ENCODE data around the gene DLG2. TPM values are rescaled to one million over a fixed set of nuclear protein-coding genes. Genes with fewer than 3 reads are reported as not detected.

DLG2 gene
- total RNA-seq, 4 donors from 2014 or later, result 1.3 to 4.7 (median 2.4) TPM

DNA sequence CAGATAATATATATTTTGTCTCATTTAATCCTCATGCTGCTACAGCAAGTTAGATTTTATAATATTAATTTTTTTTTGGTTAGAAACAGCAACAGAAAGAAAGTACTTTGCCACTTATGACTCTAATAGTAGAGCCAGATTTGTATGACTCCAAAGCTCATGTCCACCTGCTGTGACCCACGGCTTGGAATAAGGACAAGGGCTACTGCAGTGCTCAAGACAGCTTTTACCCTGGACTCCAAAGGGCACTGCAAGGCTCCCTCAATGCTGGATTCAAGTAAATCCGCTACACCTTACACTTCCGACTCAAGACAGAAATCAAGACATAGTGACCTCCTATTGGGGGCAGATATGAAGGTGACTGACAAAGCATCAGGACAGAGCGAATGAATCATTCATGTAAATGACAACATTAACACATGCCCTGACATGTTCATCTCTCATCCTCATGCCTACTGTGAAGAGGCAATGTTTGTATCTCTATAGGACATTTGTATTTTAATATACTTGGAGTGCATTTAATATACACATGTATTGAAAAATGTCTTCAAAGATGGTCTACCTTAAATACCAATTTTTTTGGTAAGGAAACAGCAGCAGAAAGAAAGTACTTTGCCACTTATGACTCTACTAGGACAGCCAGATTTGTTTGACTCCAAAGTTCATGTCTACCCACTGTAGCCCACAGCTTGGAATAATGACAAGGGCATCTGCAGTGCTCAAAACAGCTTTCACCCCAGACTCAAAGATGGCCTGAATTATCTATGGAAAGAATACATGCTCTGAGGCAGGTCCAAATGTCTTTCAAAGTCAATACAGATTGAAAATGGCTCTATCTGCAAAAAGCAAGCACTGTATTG lies 1965.4 kb downstream of the DLG2 start:
- Histone ChIP-seq H3K4me3 (no peak overlapping the region), H3K27me3 (no peaks in the 10 kb centered on the region), H3K4me1 (no peaks in the 10 kb centered on the region), H3K27ac (no peak overlapping the region), H3K9me3 (no peaks in the 10 kb centered on the region), H3K36me3 (no peaks in the 10 kb centered on the region)
- in situ Hi-C loops (cut with MboI; ENCODE audit: low sequenced_read_pairs in 4 of 4), result no loop called here
- intact Hi-C loops (cut with DNase I; ENCODE audit: low total_unique reads), result no loop called here
- no peak for ATAC-seq
- no peak for TF ChIP-seq POLR2A (IDR thresholded peaks at IDR 0.05)
- TF ChIP-seq, protein P1, sequence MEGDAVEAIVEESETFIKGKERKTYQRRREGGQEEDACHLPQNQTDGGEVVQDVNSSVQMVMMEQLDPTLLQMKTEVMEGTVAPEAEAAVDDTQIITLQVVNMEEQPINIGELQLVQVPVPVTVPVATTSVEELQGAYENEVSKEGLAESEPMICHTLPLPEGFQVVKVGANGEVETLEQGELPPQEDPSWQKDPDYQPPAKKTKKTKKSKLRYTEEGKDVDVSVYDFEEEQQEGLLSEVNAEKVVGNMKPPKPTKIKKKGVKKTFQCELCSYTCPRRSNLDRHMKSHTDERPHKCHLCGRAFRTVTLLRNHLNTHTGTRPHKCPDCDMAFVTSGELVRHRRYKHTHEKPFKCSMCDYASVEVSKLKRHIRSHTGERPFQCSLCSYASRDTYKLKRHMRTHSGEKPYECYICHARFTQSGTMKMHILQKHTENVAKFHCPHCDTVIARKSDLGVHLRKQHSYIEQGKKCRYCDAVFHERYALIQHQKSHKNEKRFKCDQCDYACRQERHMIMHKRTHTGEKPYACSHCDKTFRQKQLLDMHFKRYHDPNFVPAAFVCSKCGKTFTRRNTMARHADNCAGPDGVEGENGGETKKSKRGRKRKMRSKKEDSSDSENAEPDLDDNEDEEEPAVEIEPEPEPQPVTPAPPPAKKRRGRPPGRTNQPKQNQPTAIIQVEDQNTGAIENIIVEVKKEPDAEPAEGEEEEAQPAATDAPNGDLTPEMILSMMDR (IDR thresholded peaks at IDR 0.05 in 4 of 5, conservative IDR thresholded peaks at IDR 0.05 in 1 of 5), result no peak
- DNase-seq, result no peak

DNA sequence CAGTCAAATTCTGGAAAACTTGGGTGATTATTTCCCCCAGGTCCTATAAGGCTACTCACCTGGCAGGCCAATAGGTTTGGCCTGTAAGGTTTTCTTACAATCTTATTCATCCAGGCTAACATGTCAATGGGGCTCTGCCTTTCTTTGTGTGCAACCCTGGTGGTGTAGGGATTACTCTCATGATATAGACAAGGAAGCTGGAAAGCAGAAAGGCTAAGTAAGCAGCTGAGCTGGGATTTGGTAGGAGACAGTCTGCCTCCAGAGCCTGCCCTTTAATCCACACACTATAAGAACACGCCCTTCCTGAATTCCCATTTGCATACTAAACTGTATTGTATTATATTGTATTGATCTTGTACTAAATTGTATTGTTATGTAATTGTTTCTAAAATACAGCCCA lies 1967.7 kb downstream of the DLG2 start:
- ATAC-seq, result no peak
- Histone ChIP-seq H3K27me3 (no peaks in the 10 kb centered on the region), H3K4me1 (no peaks in the 10 kb centered on the region), H3K9me3 (no peaks in the 10 kb centered on the region), H3K36me3 (no peaks in the 10 kb centered on the region), H3K4me3 (no peak overlapping the region), H3K27ac (no peak overlapping the region)
- no peak for DNase-seq
- in situ Hi-C loops (cut with MboI; ENCODE audit: low sequenced_read_pairs in 4 of 4) (no loop called here), intact Hi-C loops (cut with DNase I; ENCODE audit: low total_unique reads) (no loop called here)
- TF ChIP-seq, protein P1 (IDR thresholded peaks at IDR 0.05 in 4 of 5, conservative IDR thresholded peaks at IDR 0.05 in 1 of 5), result no peak
- no peak for TF ChIP-seq POLR2A (IDR thresholded peaks at IDR 0.05)

DNA sequence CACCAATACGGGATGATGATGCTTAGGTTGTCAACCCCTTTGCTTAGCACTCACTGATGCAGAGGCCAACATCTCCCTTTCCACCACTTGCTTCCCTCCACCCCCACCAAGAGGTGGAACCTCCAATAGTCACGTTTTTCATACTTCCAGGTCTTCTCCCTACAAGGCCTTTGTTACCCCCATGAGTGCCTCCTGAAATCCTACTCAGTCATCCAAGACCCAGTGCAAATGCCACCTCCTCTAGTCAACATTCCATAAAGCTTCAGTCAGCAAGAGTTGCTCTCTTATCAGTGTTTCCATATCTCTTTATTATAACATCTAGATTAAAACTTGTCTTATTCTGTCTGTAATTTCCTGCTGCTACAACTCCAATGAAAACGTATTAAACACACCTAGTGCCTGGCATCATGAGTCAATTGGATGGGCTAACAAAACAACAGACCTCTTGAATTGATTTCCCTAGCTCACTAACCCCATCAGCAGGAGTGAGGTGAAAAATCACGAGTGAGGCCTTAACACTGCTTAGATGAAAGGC lies 1970.3 kb downstream of the DLG2 start:
- H3K4me3 ChIP-seq, result no peak overlapping the region
- DNase-seq (no peak), ATAC-seq (no peak)
- TF ChIP-seq, protein P1 (IDR thresholded peaks at IDR 0.05 in 4 of 5, conservative IDR thresholded peaks at IDR 0.05 in 1 of 5), result no peak
- TF ChIP-seq POLR2A (IDR thresholded peaks at IDR 0.05), result no peak
- H3K9me3 ChIP-seq, result no peaks in the 10 kb centered on the region
- H3K27me3 ChIP-seq, result no peaks in the 10 kb centered on the region
- intact Hi-C loops (cut with DNase I; ENCODE audit: low total_unique reads) (no loop called here), in situ Hi-C loops (cut with MboI; ENCODE audit: low sequenced_read_pairs in 4 of 4) (no loop called here)
- no peak overlapping the region for H3K27ac ChIP-seq
- H3K4me1 ChIP-seq, result no peaks in the 10 kb centered on the region
- no peaks in the 10 kb centered on the region for H3K36me3 ChIP-seq

DNA sequence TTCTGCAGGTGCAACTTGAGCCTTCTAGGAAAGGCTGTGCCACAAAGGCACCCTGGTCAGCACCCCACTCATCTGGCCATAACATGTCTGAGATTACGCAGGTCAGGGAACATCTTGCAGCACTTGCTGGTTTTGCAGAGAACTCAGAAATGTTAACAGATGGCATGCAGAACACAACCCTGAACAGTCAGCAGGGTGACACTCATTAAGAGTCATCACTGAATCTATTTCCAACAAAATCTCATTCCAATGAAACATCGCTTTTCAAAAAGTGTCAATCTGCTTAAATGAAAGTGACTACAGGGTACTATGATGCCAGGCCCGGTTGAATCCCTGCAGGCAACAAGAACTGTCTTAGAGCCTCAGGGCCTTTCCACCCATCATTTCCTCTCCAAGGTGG lies 1971.2 kb downstream of the DLG2 start:
- DNase-seq, result no peak
- Histone ChIP-seq H3K27me3 (no peaks in the 10 kb centered on the region), H3K4me3 (no peak overlapping the region), H3K36me3 (no peaks in the 10 kb centered on the region), H3K27ac (no peak overlapping the region), H3K4me1 (no peaks in the 10 kb centered on the region), H3K9me3 (no peaks in the 10 kb centered on the region)
- no peak for TF ChIP-seq POLR2A (IDR thresholded peaks at IDR 0.05)
- TF ChIP-seq, protein P1 (IDR thresholded peaks at IDR 0.05 in 4 of 5, conservative IDR thresholded peaks at IDR 0.05 in 1 of 5), result no peak
- intact Hi-C loops (cut with DNase I; ENCODE audit: low total_unique reads) (no loop called here), in situ Hi-C loops (cut with MboI; ENCODE audit: low sequenced_read_pairs in 4 of 4) (no loop called here)
- ATAC-seq, result no peak
